ENCODE data around the gene SPATA6L. TPM values are rescaled to one million over a fixed set of nuclear protein-coding genes. Genes with fewer than 3 reads are reported as not detected.
A peak's percentile ranks its signal among the peaks of the same experiment; 100 is the strongest.

Gene SPATA6L
- under 1 TPM; 0.21 to 0.30 TPM for total RNA-seq

- POLR2A ChIA-PET = no interaction called here
- DNase-seq (peak; percentile 64), ATAC-seq (peak; percentile 42)
- H3K27me3 Mint-ChIP-seq = no peaks in the 10 kb centered on the region
- peaks cover 3% of the 10 kb centered on the region for H3K36me3 Mint-ChIP-seq (ENCODE audit: low read depth)
- peaks cover 75% of the 10 kb centered on the region for H3K4me1 Mint-ChIP-seq
- peak within 1 kb of the TSS; percentile 73 for H3K4me3 Mint-ChIP-seq
- CTCF ChIA-PET = interaction anchor here (0.6 to 2.9 kb wide), 7 partner anchors 10 to 352 kb away, joined by 3 to 12 read pairs (median 3); no protein-coding TSS in a partner anchor
- peak within 1 kb of the TSS; percentile 73 for H3K27ac Mint-ChIP-seq
- H3K9me3 Mint-ChIP-seq (ENCODE audit: low read depth) = no peaks in the 10 kb centered on the region
- intact Hi-C loops (cut with DNase I, micrococcal nuclease) = loop anchor here (1.0 to 10.0 kb wide), 3 partner anchors 13 to 1821 kb away; partner anchors contain the start of genes CDC37L1 (in 2 of the 2), JAK2 (in 1 of the 2) and PUM3 (in 1 of the 2)
These were observed at the start of gene SPATA6L for GRCh38 chr9:4666042-4666699. SPATA6L (minus strand) TSS chr9:4666480; CDS start chr9:4666250, 230 bp downstream.

- H3K4me1 Mint-ChIP-seq = no peaks in the 10 kb centered on the region
- H3K27me3 Mint-ChIP-seq = no peaks in the 10 kb centered on the region
- ChIA-PET CTCF (interaction anchor here (0.6 to 1.4 kb wide), 3 partner anchors 8 to 36 kb away, joined by 3 to 4 read pairs (median 3); no protein-coding TSS in a partner anchor), POLR2A (no interaction called here)
- H3K4me3 Mint-ChIP-seq = no peak overlapping the region
- H3K27ac Mint-ChIP-seq = no peak overlapping the region
- no peak for ATAC-seq
- H3K9me3 Mint-ChIP-seq (ENCODE audit: low read depth) = peaks cover 4% of the 10 kb centered on the region
- peaks cover 36% of the 10 kb centered on the region for H3K36me3 Mint-ChIP-seq (ENCODE audit: low read depth)
- no peak for DNase-seq
- intact Hi-C loops (cut with DNase I, micrococcal nuclease) = no loop called here
These were observed 48.2 kb upstream of the SPATA6L start for GRCh38 chr9:4714266-4715016.

GRCh38 chr9:4713849-4714248 lies 47.6 kb upstream of the SPATA6L start:
- ChIA-PET POLR2A (no interaction called here), CTCF (no interaction called here)
- intact Hi-C loops (cut with DNase I, micrococcal nuclease) = no loop called here
- Mint-ChIP-seq H3K9me3 (ENCODE audit: low read depth) (peaks cover 4% of the 10 kb centered on the region), H3K27ac (no peak overlapping the region), H3K27me3 (no peaks in the 10 kb centered on the region), H3K4me3 (no peak overlapping the region), H3K36me3 (ENCODE audit: low read depth) (peaks cover 41% of the 10 kb centered on the region), H3K4me1 (no peaks in the 10 kb centered on the region)
- ATAC-seq (peak; percentile 61), DNase-seq (no peak)

GRCh38 chr9:4709380-4709779 lies 43.1 kb upstream of the SPATA6L start:
- Mint-ChIP-seq H3K27ac (no peak overlapping the region), H3K4me1 (peaks cover 10% of the 10 kb centered on the region), H3K27me3 (no peaks in the 10 kb centered on the region), H3K4me3 (no peak overlapping the region), H3K9me3 (ENCODE audit: low read depth) (peaks cover 4% of the 10 kb centered on the region), H3K36me3 (ENCODE audit: low read depth) (peaks cover 41% of the 10 kb centered on the region)
- intact Hi-C loops (cut with DNase I, micrococcal nuclease) = no loop called here
- no peak for DNase-seq
- POLR2A ChIA-PET = no interaction called here
- no peak for ATAC-seq
- CTCF ChIA-PET = interaction anchor here (0.7 kb wide), 1 partner anchor 27 kb away, joined by 3 read pairs; no protein-coding TSS in a partner anchor

- CTCF ChIA-PET = interaction anchor here (0.6 to 1.5 kb wide), 4 partner anchors 7 to 877 kb away, joined by 3 to 4 read pairs (median 4); no protein-coding TSS in a partner anchor
- no peak for DNase-seq
These were observed 40.8 kb upstream of the SPATA6L start for GRCh38 chr9:4706971-4707622.

GRCh38 chr9:4706021-4706420 lies 39.7 kb upstream of the SPATA6L start:
- H3K27ac Mint-ChIP-seq = peak overlapping the region; percentile 11
- intact Hi-C loops (cut with DNase I, micrococcal nuclease) = no loop called here
- H3K27me3 Mint-ChIP-seq = no peaks in the 10 kb centered on the region
- DNase-seq (no peak), ATAC-seq (no peak)
- no peaks in the 10 kb centered on the region for H3K9me3 Mint-ChIP-seq (ENCODE audit: low read depth)
- peaks cover 24% of the 10 kb centered on the region for H3K4me1 Mint-ChIP-seq
- POLR2A ChIA-PET = no interaction called here
- peaks cover 45% of the 10 kb centered on the region for H3K36me3 Mint-ChIP-seq (ENCODE audit: low read depth)
- CTCF ChIA-PET = interaction anchor here (1.4 kb wide), 1 partner anchor 8 kb away, joined by 3 read pairs; no protein-coding TSS in a partner anchor
- no peak overlapping the region for H3K4me3 Mint-ChIP-seq

More at GRCh38 chr9:4706971-4707622, 40.8 kb upstream of the SPATA6L start:
- Mint-ChIP-seq H3K27me3 (no peaks in the 10 kb centered on the region), H3K4me1 (peaks cover 18% of the 10 kb centered on the region), H3K4me3 (no peak overlapping the region), H3K9me3 (ENCODE audit: low read depth) (no peaks in the 10 kb centered on the region), H3K36me3 (ENCODE audit: low read depth) (peaks cover 40% of the 10 kb centered on the region), H3K27ac (peak overlapping the region; percentile 55)
- intact Hi-C loops (cut with DNase I, micrococcal nuclease) = no loop called here
- ATAC-seq = no peak
- POLR2A ChIA-PET = interaction anchor here (0.5 kb wide), 1 partner anchor 31 kb away, joined by 3 read pairs; no protein-coding TSS in a partner anchor

- DNase-seq (no peak), ATAC-seq (peak; percentile 83)
- H3K9me3 Mint-ChIP-seq (ENCODE audit: low read depth) = no peaks in the 10 kb centered on the region
- H3K4me1 Mint-ChIP-seq = peaks cover 25% of the 10 kb centered on the region
- no peak overlapping the region for H3K4me3 Mint-ChIP-seq
- CTCF ChIA-PET = interaction anchor here (1.2 kb wide), 1 partner anchor 9 kb away, joined by 5 read pairs; no protein-coding TSS in a partner anchor
- POLR2A ChIA-PET = no interaction called here
- H3K27ac Mint-ChIP-seq = no peak overlapping the region
- intact Hi-C loops (cut with DNase I, micrococcal nuclease) = no loop called here
- H3K36me3 Mint-ChIP-seq (ENCODE audit: low read depth) = peaks cover 43% of the 10 kb centered on the region
- H3K27me3 Mint-ChIP-seq = no peaks in the 10 kb centered on the region
These were observed 37.8 kb upstream of the SPATA6L start for GRCh38 chr9:4704129-4704528.

GRCh38 chr9:4701526-4701925 lies 35.2 kb upstream of the SPATA6L start:
- Mint-ChIP-seq H3K27ac (peak overlapping the region; percentile 15), H3K4me1 (peaks cover 17% of the 10 kb centered on the region), H3K4me3 (no peak overlapping the region), H3K36me3 (ENCODE audit: low read depth) (peaks cover 37% of the 10 kb centered on the region), H3K27me3 (no peaks in the 10 kb centered on the region), H3K9me3 (ENCODE audit: low read depth) (no peaks in the 10 kb centered on the region)
- DNase-seq (no peak), ATAC-seq (no peak)
- ChIA-PET POLR2A (no interaction called here), CTCF (interaction anchor here (0.7 to 1.0 kb wide), 2 partner anchors 20 to 80 kb away, joined by 3 to 4 read pairs; no protein-coding TSS in a partner anchor)
- intact Hi-C loops (cut with DNase I, micrococcal nuclease) = no loop called here

- intact Hi-C loops (cut with DNase I, micrococcal nuclease) = no loop called here
- ATAC-seq (no peak), DNase-seq (no peak)
- H3K4me1 Mint-ChIP-seq = peaks cover 22% of the 10 kb centered on the region
- no peak overlapping the region for H3K4me3 Mint-ChIP-seq
- POLR2A ChIA-PET = no interaction called here
- H3K27me3 Mint-ChIP-seq = no peaks in the 10 kb centered on the region
- H3K36me3 Mint-ChIP-seq (ENCODE audit: low read depth) = peaks cover 37% of the 10 kb centered on the region
- no peak overlapping the region for H3K27ac Mint-ChIP-seq
- CTCF ChIA-PET = interaction anchor here (0.7 to 1.0 kb wide), 2 partner anchors 20 to 81 kb away, joined by 3 to 4 read pairs; no protein-coding TSS in a partner anchor
- H3K9me3 Mint-ChIP-seq (ENCODE audit: low read depth) = no peaks in the 10 kb centered on the region
These were observed 34.7 kb upstream of the SPATA6L start for GRCh38 chr9:4700932-4701331.

- H3K4me1 Mint-ChIP-seq = peaks cover 23% of the 10 kb centered on the region
- DNase-seq (no peak), ATAC-seq (no peak)
- no peaks in the 10 kb centered on the region for H3K27me3 Mint-ChIP-seq
- ChIA-PET CTCF (no interaction called here), POLR2A (no interaction called here)
- intact Hi-C loops (cut with DNase I, micrococcal nuclease) = no loop called here
- H3K9me3 Mint-ChIP-seq (ENCODE audit: low read depth) = no peaks in the 10 kb centered on the region
- H3K36me3 Mint-ChIP-seq (ENCODE audit: low read depth) = peaks cover 35% of the 10 kb centered on the region
- no peak overlapping the region for H3K27ac Mint-ChIP-seq
- no peak overlapping the region for H3K4me3 Mint-ChIP-seq
These were observed 33.8 kb upstream of the SPATA6L start for GRCh38 chr9:4700091-4700490.

GRCh38 chr9:4691795-4692194 lies 25.5 kb upstream of the SPATA6L start:
- ATAC-seq (peak; percentile 34), DNase-seq (no peak)
- POLR2A ChIA-PET = interaction anchor here (0.7 kb wide), 1 partner anchor 897 kb away, joined by 3 read pairs; no protein-coding TSS in a partner anchor
- Mint-ChIP-seq H3K36me3 (ENCODE audit: low read depth) (peaks cover 30% of the 10 kb centered on the region), H3K4me3 (no peak overlapping the region), H3K4me1 (peaks cover 41% of the 10 kb centered on the region), H3K27ac (no peak overlapping the region), H3K27me3 (no peaks in the 10 kb centered on the region), H3K9me3 (ENCODE audit: low read depth) (no peaks in the 10 kb centered on the region)
- CTCF ChIA-PET = interaction anchor here (0.6 kb wide), 1 partner anchor 1148 kb away, joined by 3 read pairs; no protein-coding TSS in a partner anchor
- intact Hi-C loops (cut with DNase I, micrococcal nuclease) = loop anchor here in 1 of 2 experiments (5.0 kb wide), 1 partner anchor 251 kb away; no protein-coding TSS in a partner anchor
